ENCODE measurements around the gene PCDHGA10. TPM values are rescaled to one million over a fixed set of nuclear protein-coding genes. Genes with fewer than 3 reads are reported as not detected.

Gene PCDHGA10
- total and polyA plus RNA-seq, 2 of the 8 experiments (the other 6 are each of a cell fraction or from before 2014, with no cell fraction given) = 2.2 to 6.4 TPM

DNA sequence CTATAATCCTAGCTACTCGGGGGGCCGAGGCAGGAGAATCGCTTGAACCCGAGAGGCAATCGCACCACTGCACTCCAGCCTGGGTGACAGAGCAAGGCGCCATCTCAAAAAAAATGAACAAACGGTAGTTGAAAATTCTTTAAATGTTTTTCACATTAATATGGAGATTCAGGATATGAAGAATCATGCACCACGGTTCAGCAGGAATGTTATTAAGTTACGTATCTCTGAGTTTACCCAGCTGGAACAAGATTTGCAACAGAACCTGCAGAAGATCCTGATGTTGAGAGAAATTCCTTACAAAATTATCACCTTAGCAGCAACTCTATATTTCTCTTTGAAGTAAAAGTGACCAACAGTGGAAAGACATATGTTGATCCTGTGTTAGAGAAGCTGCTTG is 27.6 kb downstream of the PCDHGA10 start (continued):
- no peak for TF ChIP-seq KDM1A (IDR thresholded peaks at IDR 0.05; ENCODE audit: borderline replicate concordance, low read length)
- no peak for TF ChIP-seq CBX8 (IDR thresholded peaks at IDR 0.05; ENCODE audit: borderline replicate concordance, low read depth, low read length)
